ENCODE measurements around the gene GPX8. TPM values are rescaled to one million over a fixed set of nuclear protein-coding genes. Genes with fewer than 3 reads are reported as not detected.

Gene GPX8, protein sequence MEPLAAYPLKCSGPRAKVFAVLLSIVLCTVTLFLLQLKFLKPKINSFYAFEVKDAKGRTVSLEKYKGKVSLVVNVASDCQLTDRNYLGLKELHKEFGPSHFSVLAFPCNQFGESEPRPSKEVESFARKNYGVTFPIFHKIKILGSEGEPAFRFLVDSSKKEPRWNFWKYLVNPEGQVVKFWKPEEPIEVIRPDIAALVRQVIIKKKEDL
- total RNA-seq: 10 to 100 TPM; 14.5 to 21.8 TPM
- long read RNA-seq, transcript GPX8-203 (3 exons, 1,411 nt): major isoform, 7 of 11 reads
- long read RNA-seq, partial matches to known transcripts: 0 of 11 reads
- long read RNA-seq, other reads (novel, unspliced or antisense): 2 of 11 reads

GRCh38 chr5:55159763-55160492, at the start of gene GPX8:
Gene GPX8, plus strand, starts transcription at chr5:55160171. Its CDS starts 22 bp downstream, at chr5:55160193.
- intact Hi-C loops (cut with DNase I): loop anchor here in 1 of 2 donors (10.0 kb wide), 1 partner anchor 645 kb away; the partner anchor contains the start of gene SNX18
- DNase-seq: no peak
- peak; percentile 87 to 94 for ATAC-seq

DNA sequence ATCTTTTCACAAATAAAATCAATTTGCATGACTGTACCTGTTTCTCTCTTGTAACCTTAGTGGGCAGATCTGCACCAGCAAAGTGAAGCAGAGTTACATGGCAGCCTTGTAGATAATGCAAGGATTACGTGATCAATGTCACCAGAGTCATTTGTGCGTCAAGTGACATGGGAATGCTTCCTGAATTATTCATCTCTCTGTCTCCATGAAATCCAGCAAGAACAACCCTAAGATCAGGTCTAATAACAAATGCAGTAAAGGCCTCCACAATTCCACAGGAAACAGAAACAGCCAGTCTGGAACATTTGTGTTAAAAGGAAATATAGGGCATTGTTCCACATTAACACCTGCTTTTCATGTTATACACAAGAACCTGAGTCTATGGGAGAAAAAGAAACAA, 49.8 kb upstream of the GPX8 start:
- DNase-seq (no peak), ATAC-seq (no peak)
- intact Hi-C loops (cut with DNase I): no loop called here

DNA sequence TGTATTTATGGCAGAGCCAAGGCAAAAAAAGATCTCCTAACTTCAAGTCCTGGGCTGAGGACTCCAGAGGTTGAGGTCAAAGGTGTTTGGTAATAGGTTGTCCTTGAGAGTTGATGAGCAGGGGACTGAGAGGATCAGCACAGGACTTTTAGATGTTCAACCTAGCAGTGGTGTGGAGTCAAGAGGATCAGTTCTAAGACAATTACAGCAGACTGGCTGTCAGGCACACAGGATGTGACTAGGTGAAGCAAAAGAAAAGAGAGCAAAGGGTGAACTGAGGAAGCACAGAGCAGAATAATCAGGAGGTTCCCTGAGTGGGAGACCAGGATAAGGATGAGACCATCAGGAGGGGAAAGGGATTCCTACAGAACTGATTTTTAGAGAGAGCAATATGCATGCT, 46.6 kb upstream of the GPX8 start:
- ATAC-seq: no peak
- no peak for DNase-seq
- intact Hi-C loops (cut with DNase I): no loop called here

DNA sequence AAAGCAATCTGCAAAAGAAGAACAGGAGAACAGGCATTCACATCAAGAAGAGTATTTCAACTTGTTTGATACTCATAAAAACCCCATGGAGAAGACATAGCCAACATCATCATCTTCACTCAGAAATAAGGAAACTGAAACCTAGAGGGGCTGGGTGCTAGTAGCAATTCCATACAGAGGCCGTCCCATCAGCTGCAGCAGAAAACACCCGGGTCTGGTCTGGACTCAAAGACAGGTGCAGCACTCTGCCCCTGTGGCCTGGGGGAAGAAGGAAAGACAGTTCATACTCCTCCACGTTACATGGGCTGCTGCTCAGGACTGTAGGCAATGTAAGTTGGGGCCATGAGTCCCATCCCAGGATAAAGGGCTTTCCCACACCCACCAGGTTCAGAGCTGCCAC, 45.9 kb upstream of the GPX8 start:
- ATAC-seq: no peak
- intact Hi-C loops (cut with DNase I): no loop called here
- no peak for DNase-seq

DNA sequence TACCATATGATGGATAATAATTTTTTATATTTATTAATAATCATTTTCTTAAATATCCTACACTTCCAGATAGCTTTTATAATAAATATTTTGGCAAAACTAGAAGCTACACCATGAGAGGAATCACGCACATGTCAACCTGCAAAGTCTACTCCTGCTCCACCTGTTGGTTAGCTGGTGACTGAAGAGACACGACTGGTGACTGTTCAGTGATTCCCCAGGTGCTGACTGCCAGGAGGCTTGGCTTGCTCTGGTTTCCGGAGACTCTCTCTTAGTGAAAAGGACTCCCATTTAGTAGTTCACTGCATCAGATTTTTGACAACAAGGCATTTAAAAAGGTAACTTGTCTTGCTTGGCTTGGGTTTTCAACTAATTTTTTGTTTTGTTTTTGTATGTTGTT, 36.6 kb upstream of the GPX8 start:
- no peak for ATAC-seq
- no peak for DNase-seq
- intact Hi-C loops (cut with DNase I): no loop called here

GRCh38 chr5:55134053-55134722, 25.8 kb upstream of the GPX8 start:
- intact Hi-C loops (cut with DNase I): no loop called here
- DNase-seq (no peak), ATAC-seq (no peak)

DNA sequence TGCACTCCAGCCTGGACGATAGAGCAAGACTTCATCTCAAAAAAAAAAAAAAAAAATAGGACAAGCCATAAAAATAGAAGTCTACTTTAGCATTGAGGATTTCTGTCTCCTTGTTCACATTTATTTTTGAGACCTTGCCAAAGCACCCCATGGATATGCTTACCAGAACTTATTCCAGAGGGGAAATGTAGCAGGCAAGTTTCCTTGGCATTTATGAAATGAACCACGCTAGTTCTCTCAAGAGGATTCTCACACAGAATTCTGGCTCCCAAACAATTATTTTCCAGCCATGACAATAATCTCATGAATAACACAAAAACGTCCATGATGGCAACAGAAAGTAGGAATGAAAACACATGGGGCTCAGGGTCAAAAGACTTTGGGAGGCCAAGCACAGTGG, 23.4 kb upstream of the GPX8 start:
- intact Hi-C loops (cut with DNase I): no loop called here
- DNase-seq: no peak
- no peak for ATAC-seq

DNA sequence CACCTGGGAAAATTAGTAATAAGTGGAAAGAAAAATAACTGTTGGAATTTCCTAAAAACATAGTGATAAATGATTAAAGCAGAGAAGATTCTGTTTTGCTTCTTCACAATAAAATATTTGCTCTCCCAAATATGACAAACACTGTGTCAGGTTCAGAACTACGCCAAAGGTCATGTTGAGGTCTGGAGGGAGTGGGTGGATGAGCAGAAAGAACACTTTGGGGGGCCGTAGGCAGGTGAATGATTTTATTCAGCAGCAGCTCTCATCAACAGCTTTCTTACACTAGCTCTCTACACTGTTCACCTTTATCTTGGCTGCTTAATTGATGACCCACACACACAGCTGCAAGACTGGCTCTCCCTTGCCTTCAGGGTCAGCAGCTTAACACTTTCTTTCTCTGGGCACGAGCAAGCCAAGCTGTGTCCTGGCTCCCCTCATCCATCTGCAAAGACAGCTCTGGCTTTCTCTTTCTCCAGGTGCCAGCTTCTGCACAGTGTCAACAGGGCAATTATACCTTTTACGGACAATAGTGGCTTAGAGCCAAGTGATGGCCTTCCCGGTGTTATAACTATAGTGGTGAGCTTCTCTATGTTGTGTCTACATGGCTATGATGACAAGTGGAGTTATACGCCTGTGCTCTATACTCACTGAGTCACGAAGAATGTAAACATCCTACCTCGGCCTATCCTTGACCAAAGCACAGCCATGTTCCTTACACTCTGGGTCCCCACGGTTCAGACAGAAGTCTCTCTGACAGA, 18.9 kb upstream of the GPX8 start:
- intact Hi-C loops (cut with DNase I): loop anchor here in 1 of 2 donors (10.0 kb wide), 1 partner anchor 196 kb away; no protein-coding TSS in a partner anchor
- no peak for ATAC-seq
- no peak for DNase-seq

GRCh38 chr5:55141945-55142690, 17.9 kb upstream of the GPX8 start:
- ATAC-seq (no peak), DNase-seq (no peak)
- intact Hi-C loops (cut with DNase I): loop anchor here in 1 of 2 donors (10.0 kb wide), 1 partner anchor 197 kb away; no protein-coding TSS in a partner anchor

- ATAC-seq: no peak
- DNase-seq: no peak
- intact Hi-C loops (cut with DNase I): loop anchor here (2.0 to 10.0 kb wide), 3 partner anchors 199 to 237 kb away; no protein-coding TSS in a partner anchor
Observed at GRCh38 chr5:55143624-55144023, 16.3 kb upstream of the GPX8 start.

DNA sequence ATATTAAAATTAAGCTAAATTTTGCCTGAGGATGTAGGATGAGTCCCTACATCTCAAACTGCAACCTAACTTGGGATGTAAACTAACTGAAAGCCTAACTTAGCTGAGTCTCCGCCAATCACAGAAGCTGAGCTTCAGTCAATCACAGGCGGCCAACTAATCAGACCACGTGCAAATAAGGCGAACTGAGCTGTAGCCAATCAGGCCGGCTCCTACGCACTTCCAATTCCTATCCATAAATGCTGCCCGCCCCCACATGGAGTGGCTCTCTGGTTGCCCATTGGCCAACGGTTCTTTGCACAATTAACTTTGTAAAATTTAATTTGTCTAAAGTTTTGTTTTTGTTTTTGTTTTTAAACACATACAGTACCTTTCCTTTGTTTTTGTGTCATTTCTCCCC, 13.9 kb upstream of the GPX8 start:
- no peak for ATAC-seq
- intact Hi-C loops (cut with DNase I): loop anchor here in 1 of 2 donors (10.0 kb wide), 1 partner anchor 201 kb away; no protein-coding TSS in a partner anchor
- DNase-seq: no peak

DNA sequence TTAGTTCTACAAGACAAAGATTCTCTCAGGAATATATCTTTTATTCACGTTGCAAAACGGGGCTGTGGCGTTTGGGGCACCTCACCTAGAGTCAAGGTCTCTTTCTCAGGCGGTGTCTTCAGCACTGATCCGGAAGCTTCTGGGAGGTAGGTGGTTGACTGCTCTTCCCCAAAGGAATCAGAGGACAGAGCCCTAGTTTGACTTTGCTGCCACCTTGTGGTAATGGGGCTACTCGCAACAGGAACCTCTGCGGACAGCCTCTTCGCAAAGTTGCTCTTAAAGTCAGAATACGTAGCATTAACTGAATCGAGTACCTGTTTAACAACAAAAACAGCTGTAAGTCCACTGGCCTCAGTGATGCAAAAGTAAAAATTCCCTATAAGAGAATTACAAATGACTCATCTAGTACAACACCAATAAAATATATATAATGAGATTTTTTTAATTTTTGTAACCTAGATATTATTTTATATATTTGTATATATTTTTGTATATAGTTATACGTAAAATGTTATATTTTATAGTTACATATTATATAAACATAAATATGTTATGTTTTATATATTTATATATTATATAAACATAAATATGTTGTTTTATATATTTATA, 13.3 kb upstream of the GPX8 start:
- DNase-seq (peak; percentile 76), ATAC-seq (peak; percentile 79 to 93)
- intact Hi-C loops (cut with DNase I): loop anchor here in 1 of 2 donors (10.0 kb wide), 1 partner anchor 202 kb away; no protein-coding TSS in a partner anchor

GRCh38 chr5:55149308-55149795, 10.6 kb upstream of the GPX8 start:
- intact Hi-C loops (cut with DNase I): loop anchor here in 1 of 2 donors (10.0 kb wide), 1 partner anchor 205 kb away; no protein-coding TSS in a partner anchor
- DNase-seq (no peak), ATAC-seq (no peak)

DNA sequence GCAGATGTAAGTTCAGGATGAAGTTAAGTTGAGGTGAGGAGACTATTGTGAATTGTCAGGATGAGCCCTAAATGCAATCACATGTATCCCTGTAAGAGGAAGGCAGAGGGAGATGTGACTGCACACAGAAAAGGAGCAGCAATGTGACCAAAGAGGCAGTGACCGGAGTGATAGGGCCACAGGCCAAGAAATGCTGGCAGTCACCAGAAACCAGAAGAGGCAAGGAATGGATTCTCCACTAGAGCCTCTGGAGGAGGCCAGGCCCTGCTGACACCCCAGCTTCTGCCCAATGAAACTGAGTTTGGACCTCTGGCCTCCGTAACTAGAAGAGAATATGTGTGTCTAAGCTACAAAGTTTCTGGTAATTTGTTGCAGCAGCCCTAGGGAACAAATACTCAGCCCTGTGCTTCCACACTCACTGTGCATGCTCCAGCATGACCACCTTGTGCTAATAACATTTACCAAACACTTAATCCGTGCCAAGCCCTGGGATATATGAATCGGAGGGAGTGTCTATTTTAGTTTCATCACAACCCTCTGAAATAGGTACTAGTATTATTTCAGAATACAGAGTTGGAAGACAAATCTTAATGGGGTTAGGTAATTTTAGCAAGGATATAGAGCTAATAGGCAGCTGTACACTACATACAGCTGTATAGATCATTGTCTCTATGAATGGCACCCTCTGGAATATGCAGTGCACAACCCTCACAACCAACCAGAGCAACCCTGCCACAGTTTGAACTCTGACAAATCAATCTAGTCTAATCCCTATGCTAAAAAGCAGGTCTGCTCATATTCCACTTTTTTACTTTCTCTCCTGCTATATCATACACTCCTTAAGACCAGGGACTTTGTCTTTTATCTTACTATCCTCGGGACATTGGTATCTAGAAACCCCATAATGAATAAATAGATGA, 7.8 kb upstream of the GPX8 start:
- intact Hi-C loops (cut with DNase I): loop anchor here in 1 of 2 donors (10.0 kb wide), 1 partner anchor 637 kb away; the partner anchor contains the start of gene SNX18
- no peak for DNase-seq
- ATAC-seq: no peak

GRCh38 chr5:55154873-55155272, 5.1 kb upstream of the GPX8 start:
- intact Hi-C loops (cut with DNase I): loop anchor here in 1 of 2 donors (10.0 kb wide), 1 partner anchor 640 kb away; the partner anchor contains the start of gene SNX18
- no peak for DNase-seq
- ATAC-seq: no peak

DNA sequence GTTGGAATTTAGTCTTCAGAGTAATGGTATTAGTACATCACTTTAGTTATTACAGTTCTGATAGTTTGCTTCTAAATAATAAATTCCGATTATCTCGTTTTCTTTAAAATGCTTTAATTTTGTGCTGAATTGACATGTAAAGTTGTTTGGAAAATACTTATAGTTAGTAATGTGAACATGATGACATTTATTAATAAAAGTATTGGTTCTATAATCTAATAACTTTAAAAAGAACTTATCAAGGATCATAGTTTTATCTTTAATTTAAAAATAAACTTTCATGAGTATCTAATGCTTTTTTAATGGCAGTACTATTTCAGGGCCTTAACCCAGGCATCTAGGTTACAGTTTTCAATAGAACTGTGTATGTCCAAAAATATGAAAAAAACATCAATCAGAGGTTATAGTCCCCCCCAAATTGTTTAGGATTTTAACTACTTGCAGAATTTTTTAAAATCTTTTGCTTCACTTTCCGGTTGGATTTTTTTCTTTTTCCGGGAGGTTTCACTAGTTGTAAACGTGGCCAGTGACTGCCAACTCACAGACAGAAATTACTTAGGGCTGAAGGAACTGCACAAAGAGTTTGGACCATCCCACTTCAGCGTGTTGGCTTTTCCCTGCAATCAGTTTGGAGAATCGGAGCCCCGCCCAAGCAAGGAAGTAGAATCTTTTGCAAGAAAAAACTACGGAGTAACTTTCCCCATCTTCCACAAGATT, 680 bp downstream of the GPX8 start:
- intact Hi-C loops (cut with DNase I): no loop called here
- DNase-seq (peak; percentile 63), ATAC-seq (peak; percentile 70 to 93)
